AG04450 (cell line): Measurements from ENCODE around the gene AQP6. TPM values are rescaled to one million over a fixed set of nuclear protein-coding genes. Genes with fewer than 3 reads are reported as not detected.

ENCODE experiments used
- CTCF ChIA-PET: fragments of 300-600, 350-600 bp; formaldehyde crosslinking; extraction: SDS; loops from one replicate; lab custom pipeline; 2022; ENCODE audit warnings: antibody characterized with exemption, inconsistent platforms; lab: Charles Lee
- POLR2A ChIA-PET: fragments of 350-600 bp; formaldehyde crosslinking; extraction: SDS; loops from one replicate; lab custom pipeline; 2021; ENCODE audit warnings: antibody characterized with exemption, inconsistent platforms; lab: Yijun Ruan, JAX
- DNase-seq: peaks from one replicate; pipeline ENCODE4 v3.0.0-alpha.2; 2011; ENCODE audit warnings: low read depth, low spot score
- H3K27ac ChIP-seq: one replicate; pipeline ENCODE4 v1.5.1; 2012; ENCODE audit warnings: low read depth, low read length, control low read depth
- H3K27me3 ChIP-seq: one replicate; pipeline ENCODE4 v1.6.0; 2012; ENCODE audit warnings: low read length; ENCODE audit not compliant: control insufficient read depth, insufficient read depth
- H3K4me3 ChIP-seq: 2 replicates; pipeline ENCODE4 v1.5.1; 2011; ENCODE audit warnings: mild to moderate bottlenecking, low read depth, low read length, control low read depth
- H3K9me3 ChIP-seq: 2 replicates; pipeline ENCODE4 v1.5.1; 2012; ENCODE audit warnings: low read length; ENCODE audit not compliant: control insufficient read depth, insufficient read depth
- CTCF ChIP-seq: IDR thresholded peaks from 2 replicates; pipeline ENCODE4 v1.5.1; 2011; ENCODE audit warnings: low read depth, low read length, control low read depth, inconsistent platforms
- polyA minus RNA-seq: library from RNA; depleted of rRNA, polyadenylated mRNA; stranded (reverse); fragments of >200 nt; gene quantifications from 2 replicates; pipeline ENCODE4 v1.2.3, GENCODE V29; 2011; rRNA and poly(A)+ RNA removed
- polyA plus RNA-seq: library from polyadenylated mRNA; depleted of rRNA; stranded (reverse); fragments of >200 nt; gene quantifications from 2 replicates; pipeline ENCODE4 v1.2.3, GENCODE V29; 2011; rRNA removed

Gene AQP6
- not detected in 2 replicates for polyA plus RNA-seq
- not detected in 2 replicates for polyA minus RNA-seq

- Histone ChIP-seq H3K9me3 (no peaks in the 10 kb centered on the region), H3K4me3 (no peak within 1 kb of the TSS), H3K27ac (no peak within 1 kb of the TSS), H3K27me3 (peaks cover 40% of the 10 kb centered on the region)
- TF ChIP-seq CTCF, result no peak
- POLR2A ChIA-PET, result no interaction called here
- CTCF ChIA-PET, result interaction anchor here (0.8 to 11.1 kb wide), 2 partner anchors 83 to 97 kb away, joined by 3 to 89 read pairs; no protein-coding TSS in a partner anchor
- DNase-seq, result no peak
Measured at GRCh38 chr12:49972641-49973360, at the start of gene AQP6. Gene AQP6, plus strand, starts transcription at chr12:49972947. Its CDS starts 227 bp downstream, at chr12:49973174.

- POLR2A ChIA-PET, result no interaction called here
- H3K9me3 ChIP-seq, result no peaks in the 10 kb centered on the region
- CTCF ChIA-PET, result interaction anchor here (2.0 kb wide), 1 partner anchor 23 kb away, joined by 5 read pairs; no protein-coding TSS in a partner anchor
- H3K27me3 ChIP-seq, result peaks cover 3% of the 10 kb centered on the region
- DNase-seq, result no peak
- no peak overlapping the region for H3K27ac ChIP-seq
- no peak for TF ChIP-seq CTCF
- no peak overlapping the region for H3K4me3 ChIP-seq
Measured at GRCh38 chr12:49923035-49923644, 49.6 kb upstream of the AQP6 start.

- no peak overlapping the region for H3K4me3 ChIP-seq
- TF ChIP-seq CTCF, result no peak
- ChIA-PET POLR2A (no interaction called here), CTCF (interaction anchor here (2.0 kb wide), 1 partner anchor 22 kb away, joined by 5 read pairs; no protein-coding TSS in a partner anchor)
- H3K9me3 ChIP-seq, result no peaks in the 10 kb centered on the region
- DNase-seq, result no peak
- H3K27ac ChIP-seq, result no peak overlapping the region
- H3K27me3 ChIP-seq, result no peaks in the 10 kb centered on the region
Measured at GRCh38 chr12:49923880-49924556, 48.7 kb upstream of the AQP6 start.

- no peak for TF ChIP-seq CTCF
- POLR2A ChIA-PET, result no interaction called here
- CTCF ChIA-PET, result no interaction called here
- no peaks in the 10 kb centered on the region for H3K27me3 ChIP-seq
- no peaks in the 10 kb centered on the region for H3K9me3 ChIP-seq
- DNase-seq, result no peak
- no peak overlapping the region for H3K27ac ChIP-seq
- no peak overlapping the region for H3K4me3 ChIP-seq
Measured at GRCh38 chr12:49924628-49925246, 48.0 kb upstream of the AQP6 start.
